CD4-positive, alpha-beta T cell treated with Interleukin-6 for 4 hours (primary cell): ENCODE results near the gene TMEM239.

Source experiments
- DNase-seq: peaks from one replicate; pipeline ENCODE4 v3.0.0-alpha.2; 2020; ENCODE audit warnings: mixed read lengths

The TMEM239 gene

DNA sequence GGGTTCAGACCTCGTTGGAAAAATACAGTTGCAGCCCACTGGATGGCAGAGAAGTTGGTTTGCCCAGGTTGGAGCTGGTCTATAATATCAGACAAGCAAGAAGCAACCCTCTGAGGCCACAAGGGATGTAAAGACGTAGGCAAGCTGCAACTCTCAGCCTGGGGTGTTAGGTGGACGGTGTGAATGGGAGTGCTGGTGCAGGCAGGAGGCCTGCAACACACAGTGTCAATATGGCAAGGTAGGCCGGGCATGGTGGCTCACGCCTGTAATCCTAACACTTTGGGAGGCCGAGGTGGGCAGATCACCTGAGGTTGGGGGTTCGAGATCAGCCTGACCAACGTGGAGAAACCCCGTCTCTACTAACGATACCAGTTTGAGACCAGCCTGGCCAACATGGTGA lies 34.9 kb downstream of the TMEM239 start:
- DNase-seq = no peak

DNA sequence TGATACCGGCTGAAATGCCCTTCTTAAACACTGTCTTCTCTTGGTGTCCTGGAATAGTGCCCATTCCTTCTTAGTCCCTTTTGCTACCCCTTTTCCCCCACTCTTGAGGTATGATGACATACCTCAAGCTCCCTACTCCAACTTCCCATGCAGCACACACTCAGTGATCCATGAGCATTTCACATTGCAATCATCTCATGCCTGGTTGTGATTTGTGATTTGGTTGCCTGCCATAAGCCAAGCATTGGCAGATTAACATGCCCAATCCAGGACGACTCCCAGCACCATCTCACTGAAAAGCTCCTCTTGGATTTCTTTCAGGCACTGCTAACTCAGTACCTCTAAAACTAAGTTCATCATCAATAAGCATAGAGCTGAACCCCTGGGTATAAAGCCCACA lies 42.4 kb downstream of the TMEM239 start:
- no peak for DNase-seq

DNA sequence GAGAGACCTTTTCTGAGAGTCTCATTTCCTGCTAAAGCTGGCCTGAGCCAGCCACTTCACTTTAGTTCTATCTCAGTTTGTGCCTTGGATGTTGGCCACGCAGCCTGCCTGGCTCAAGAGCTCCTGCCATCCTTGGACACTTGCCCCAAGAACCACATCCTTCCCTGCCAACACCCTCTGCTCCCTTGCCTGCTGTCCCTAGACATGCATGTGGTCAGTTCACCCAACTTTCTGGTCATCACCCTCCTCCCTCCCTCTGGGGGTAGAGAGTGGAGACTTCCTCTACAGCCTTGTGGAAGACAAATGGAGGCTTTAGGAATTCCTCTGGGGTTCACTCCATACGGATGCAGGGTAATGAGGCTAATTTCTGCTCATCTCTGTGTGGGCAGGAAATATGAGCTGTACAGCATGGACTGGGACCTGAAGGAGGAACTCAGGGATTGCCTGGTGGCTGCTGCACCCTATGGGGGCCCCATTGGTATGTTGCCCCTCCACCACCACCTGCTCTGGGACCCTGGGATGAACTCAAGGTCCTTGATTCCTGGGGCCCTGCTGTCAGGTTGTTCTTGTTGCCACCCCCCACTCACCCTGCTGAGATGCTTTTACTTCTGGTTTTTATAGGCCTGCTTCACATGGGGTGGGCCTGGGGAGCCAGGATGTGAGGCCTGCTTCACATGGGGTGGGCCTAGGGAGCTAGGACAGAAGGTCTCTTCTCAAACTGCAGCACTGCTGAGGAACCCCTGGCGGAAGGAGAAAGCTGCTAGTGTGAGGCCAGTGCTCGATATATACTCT lies 43.4 kb downstream of the TMEM239 start:
- no peak for DNase-seq

DNA sequence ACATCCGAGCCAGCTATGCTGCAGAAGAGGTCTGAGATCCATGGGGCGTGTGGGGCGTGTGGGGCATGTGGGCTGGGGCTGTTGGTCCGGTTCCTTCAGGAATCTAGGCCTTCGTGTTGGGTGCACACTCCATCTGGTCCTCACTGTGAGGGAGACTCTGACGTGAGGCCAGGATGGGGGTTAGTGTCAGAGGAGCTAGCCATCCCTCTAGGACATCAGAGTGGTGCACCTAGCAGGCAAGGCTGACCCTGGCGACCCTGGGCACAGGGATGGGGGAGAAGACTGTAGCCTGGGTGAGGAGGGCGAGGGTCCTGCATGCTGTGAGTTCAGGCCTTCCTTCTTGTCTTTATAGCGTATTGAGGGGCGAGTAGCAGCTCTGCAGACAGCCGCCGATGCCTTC lies 48.5 kb downstream of the TMEM239 start:
- DNase-seq = no peak

DNA sequence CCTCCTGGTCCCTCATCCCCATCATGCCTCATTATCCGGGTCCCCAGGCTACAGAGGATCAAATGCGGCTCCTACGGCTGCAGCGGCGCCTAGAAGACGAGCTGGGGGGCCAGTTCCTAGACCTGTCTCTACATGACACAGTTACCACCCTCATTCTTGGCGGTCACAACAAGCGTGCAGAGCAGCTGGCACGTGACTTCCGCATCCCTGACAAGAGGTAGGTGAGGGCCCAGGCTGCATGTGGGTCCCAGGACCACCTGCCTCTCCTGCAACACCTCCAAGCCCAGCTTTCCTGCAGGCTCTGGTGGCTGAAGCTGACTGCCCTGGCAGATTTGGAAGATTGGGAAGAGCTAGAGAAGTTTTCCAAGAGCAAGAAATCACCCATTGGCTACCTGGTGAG lies 48.9 kb downstream of the TMEM239 start:
- no peak for DNase-seq

DNA sequence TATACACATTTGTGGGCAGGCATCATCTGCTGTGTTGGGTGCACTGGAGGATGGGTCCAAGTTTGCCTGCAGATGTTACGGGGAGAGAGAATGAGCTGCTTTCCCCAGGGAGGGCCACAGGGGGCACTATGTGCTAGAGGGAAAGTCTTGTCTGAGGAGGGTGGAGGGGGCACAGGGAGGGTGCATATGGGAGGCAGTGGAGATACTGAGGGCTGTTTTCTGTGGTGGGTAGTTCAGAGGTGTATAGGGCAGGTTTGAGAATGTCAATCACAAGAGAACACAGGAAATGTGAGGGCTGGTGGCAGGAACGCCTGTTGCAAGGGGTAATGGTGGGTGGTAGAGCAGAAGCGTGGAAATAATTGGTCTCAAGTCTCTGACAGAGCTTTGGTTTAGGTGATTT lies 49.5 kb downstream of the TMEM239 start:
- DNase-seq = peak; percentile 38

DNA sequence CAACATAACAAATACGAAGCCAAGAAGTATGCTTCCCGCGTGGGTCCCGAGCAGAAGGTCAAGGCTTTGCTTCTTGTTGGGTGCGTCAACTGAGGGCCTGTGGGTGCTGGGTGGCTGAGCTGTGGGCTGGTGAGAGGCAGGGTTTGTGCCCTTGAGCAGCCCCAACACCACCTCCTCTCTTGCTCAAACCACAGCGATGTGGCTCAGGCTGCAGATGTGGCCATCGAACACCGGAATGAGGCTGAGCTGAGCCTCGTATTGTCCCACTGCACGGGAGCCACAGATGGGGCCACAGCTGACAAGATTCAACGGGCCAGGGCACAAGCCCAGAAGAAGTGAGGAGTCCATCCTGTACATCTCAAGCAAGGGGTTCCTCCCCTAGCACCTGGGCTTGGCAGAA lies 50.1 kb downstream of the TMEM239 start:
- no peak for DNase-seq

DNA sequence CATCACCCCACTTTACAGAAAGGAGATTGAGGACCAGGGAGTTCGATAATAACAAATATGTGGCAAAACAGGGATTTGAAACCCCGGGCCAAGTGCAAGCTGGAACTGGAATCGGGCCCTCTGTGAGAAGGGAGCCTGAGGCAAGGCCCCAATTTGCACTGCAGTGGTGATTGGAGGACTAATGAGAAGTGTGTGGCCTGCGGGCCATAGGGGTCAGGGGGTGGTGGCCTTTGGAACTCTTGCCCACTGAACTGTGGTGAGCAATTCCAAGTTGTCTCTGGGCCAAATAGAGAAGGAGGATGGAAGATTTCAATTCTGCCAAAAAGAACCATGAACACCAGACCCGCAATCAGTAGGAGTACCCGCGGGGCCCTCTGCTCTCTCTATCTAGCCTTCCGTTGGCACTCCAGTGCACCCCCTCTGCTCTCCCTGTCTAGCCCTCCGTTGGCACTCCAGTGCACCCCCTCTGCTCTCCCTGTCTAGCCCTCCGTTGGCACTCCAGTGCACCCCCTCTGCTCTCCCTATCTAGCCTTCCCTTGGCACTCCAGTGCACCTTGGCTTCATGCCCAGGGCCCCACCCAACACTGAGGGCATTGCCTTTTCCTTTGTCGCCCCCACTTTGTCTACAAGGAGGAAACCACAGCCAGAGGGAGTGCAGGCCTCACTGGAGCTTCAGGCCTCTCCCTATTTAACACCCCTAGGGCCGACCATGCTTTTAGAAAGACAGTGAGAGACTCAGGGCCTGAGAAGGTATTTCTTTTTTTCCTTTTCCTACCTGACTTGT lies 51.1 kb downstream of the TMEM239 start:
- no peak for DNase-seq
